Activated CD8-positive, alpha-beta memory T cell treated with anti-CD3 and anti-CD28 coated beads, Interleukin-2, amount 50 U/mL, for 24 hours (primary cell): ENCODE results near the gene PLA2G2A.
"Not testable (repeated sequence)": the region's sequence is repeated elsewhere in the genome, so short reads cannot be mapped to it uniquely, and the experiment has no call there.

Source experiments
- DNase-seq: peaks from one replicate; pipeline ENCODE4 v3.0.0-alpha.2; 2020; ENCODE audit errors: extremely low read depth

Gene PLA2G2A

GRCh38 chr1:19973616-19974015, 5.8 kb downstream of the PLA2G2A start:
- no peak for DNase-seq

DNA sequence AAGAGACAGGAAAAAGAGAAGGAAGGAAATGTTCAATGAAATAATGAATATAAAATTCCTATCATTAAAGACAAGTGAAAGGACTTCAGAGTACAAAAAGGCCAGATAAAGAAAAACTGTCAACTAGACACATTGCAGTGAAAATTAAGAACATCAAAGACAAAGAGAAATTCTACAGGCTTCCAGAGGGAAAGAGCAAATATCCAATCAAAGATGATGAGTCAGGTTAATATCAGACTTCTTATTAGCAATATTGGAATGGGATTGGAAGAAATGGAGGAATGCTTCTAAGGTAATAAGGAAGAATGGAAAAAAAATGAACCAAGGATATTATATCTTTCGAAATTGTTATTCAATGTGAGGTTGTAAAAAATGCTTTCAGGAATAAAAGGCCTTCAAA, 7.8 kb downstream of the PLA2G2A start:
- DNase-seq = no peak

GRCh38 chr1:19969898-19970660, 9.3 kb downstream of the PLA2G2A start:
- DNase-seq = no peak

DNA sequence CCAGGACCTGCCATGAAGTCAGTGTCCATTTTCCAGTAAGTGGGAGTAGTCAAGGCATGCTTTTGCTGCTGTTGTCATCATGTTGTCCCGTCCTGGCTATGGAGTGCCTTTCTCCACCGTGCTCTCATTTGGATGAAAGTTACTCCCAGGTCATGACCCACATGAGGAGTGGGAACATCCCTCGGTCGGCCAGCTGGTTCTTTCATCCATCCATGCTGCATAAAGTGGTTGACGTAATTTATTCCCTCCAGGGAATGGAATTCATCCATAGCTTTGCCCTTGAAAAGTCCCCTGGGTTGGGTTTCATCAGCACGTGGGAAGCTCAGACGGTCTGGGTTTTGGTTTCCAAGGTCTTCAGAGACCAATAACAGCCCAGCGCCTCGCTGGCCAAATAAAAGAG, 11.6 kb downstream of the PLA2G2A start:
- no peak for DNase-seq

- no peak for DNase-seq
Observed at GRCh38 chr1:19964542-19964941, 14.9 kb downstream of the PLA2G2A start.

- DNase-seq = no peak
Observed at GRCh38 chr1:19963636-19964035, 15.8 kb downstream of the PLA2G2A start.

DNA sequence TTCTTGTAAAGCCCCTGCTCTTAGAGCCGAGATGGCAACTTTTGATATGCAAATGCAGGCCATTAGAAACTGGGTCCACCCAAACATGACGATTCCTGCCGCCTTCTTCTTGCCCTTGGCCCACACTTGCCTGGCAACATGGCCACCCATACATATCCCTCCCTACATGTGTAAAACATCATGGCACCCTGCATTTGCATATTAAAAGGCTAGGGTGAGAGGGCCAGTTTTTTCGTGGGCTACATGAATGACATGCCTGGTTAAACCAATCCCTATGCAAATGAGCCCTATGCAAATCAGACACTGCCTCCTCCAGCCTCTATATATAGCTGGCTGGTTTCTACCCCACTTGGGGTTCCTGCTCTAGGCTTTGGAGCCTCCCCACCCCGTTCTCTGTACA, 18.8 kb downstream of the PLA2G2A start:
- no peak for DNase-seq

GRCh38 chr1:19957779-19958178, 21.6 kb downstream of the PLA2G2A start:
- DNase-seq = no peak

DNA sequence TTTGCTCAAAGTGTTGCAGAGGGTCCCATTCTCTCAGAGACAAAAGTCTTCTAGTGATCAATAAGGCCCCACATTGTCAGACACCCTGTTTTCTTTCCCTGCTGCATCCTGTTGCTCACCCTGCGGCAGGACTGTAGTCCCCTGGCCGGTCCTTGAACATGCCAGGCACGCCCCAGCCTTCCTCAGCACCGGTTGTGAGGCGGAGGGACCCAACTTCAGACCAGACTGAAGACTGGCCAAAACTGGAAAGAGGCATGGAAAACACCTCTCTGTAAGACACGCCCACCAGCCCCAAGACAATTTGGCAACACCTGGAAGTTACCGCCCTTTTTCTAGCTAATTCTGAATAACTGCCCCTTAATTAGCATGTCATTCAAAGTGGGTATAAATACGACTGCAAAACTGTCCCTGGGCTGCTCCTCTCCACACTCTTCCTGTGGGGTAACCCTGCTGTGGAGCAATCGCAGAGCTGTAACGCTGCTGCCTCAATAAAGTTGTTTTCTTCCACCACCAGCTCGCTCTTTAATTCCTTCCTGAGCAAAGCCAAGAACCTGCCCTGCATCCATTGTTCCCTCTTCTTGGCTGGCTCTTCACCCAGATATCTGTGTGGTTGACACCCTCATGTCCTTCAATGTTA, 23.8 kb downstream of the PLA2G2A start:
- DNase-seq = no peak

- no peak for DNase-seq
Observed at GRCh38 chr1:19954059-19954458, 25.4 kb downstream of the PLA2G2A start.

GRCh38 chr1:19949016-19949415, 30.4 kb downstream of the PLA2G2A start:
- no peak for DNase-seq

GRCh38 chr1:19946971-19947370, 32.4 kb downstream of the PLA2G2A start:
- no peak for DNase-seq

DNA sequence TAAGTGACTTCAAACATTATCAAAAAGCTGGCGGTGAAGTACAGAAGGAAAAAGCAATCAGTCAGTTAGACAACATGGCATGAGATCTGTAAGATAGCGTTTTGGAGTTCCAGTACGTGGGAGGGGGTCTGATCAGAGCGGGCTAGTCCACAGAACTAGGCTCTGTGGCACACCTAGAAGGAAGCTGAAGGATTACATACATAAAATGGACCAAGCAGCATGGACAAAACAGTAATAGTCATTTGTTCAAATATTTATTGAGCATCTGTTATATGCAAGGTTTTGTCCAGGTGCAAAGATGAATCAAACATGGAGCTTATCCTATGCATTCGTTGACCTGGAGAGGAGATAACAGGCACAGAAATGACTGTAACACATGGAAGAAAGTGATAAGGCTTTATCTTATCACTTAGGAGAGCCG, 33.1 kb downstream of the PLA2G2A start:
- no peak for DNase-seq

- DNase-seq = no peak
Observed at GRCh38 chr1:19945914-19946313, 33.5 kb downstream of the PLA2G2A start.

DNA sequence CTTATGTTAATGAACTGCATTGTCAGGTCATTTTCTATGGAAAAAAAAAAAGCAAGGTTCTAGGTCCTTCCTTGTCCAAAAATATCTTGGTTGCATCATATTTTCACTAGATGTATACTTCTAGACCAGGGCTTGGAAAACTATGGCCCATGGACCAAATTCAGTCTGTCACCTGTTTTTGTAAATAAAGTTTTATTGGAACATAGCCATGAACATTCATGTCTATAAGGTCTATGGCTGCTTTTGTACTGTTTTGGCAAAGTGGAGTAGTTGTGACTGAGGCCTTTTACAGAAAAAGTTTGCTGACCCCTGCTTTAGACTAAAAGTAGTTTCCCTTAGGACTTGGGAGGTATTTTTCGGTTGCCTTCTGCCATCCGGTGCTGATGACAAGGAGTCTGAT, 36.8 kb downstream of the PLA2G2A start:
- no peak for DNase-seq

GRCh38 chr1:19942088-19942487, 37.3 kb downstream of the PLA2G2A start:
- no peak for DNase-seq

DNA sequence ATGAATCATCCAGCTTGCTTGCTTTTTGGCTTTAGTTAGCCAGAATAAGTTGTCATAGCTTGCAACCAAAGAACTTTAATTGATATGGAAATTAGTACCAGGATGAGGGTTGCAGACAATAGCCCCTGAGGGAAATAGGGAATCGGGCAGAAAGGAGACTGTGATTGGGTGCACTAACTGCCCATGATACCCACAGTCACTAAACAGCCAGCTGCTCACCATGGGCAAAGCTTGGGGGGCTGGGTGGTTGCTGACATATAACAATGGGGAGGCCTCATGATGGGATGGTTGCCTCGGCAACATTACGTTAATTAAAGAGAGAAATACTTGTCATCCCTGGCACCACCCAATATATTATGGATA, 38.2 kb downstream of the PLA2G2A start:
- DNase-seq = no peak

GRCh38 chr1:19940486-19941205, 38.8 kb downstream of the PLA2G2A start:
- DNase-seq = no peak

- no peak for DNase-seq
Observed at GRCh38 chr1:19938472-19938871, 40.9 kb downstream of the PLA2G2A start.

DNA sequence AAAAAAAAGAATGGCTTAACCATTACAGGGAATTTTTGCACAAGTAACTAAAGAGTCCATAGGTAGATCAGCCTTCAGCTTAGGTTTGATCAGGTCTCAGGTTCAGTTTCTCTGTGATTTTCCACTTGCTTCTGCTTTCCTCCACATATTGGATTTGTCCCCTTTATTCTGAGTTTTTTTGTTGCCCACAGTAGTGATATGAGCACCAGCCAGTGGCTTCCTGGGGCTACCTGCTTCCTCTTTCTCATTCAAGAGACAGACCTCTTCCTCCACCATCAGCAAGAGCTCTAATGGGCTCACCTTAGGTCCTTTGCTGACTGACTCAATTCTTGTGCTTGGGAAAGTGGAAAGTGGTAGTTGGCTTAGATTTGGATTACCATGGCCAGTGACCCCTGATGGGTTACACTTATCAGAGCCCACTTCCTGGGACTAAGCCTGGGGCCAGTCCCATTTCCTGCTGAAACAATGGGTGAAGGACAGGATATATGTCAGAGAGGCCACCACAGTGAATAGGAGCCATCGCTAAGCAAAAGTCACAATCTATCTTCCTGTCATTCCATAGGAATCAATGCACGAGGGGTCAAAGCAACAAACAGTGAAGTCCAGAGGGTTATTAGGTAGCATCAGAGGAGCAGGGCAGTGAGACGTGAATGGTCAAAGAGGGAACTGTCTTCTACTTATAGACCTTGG, 43.2 kb downstream of the PLA2G2A start:
- DNase-seq = no peak

DNA sequence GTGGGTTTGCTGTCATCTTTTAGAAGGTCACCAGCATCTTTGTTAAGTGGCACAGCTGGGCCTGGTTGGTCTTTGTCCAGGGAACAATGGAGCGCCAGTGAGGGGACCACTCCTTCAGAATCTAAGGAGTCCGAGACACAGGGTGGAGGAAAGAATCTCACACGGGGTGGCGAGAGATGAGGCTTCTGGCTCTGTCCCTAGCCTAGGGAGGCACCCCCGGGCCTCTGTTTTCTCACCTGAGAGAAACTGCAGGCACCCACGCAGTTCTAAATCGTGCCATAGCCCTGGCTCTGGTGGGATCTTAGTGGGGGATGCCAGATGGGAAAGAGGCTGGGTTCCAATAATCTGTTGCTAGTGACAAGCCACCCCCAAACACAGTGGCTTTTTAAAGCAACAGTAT, 45.1 kb downstream of the PLA2G2A start:
- no peak for DNase-seq

- DNase-seq = no peak
Observed at GRCh38 chr1:19932866-19933265, 46.6 kb downstream of the PLA2G2A start.

- not testable (repeated sequence) for DNase-seq
Observed at GRCh38 chr1:19927130-19927421, 52.3 kb downstream of the PLA2G2A start.
